Epidermal melanocyte (primary cell): Measurements from ENCODE around the gene GK2.

Experiments used
- DNase-seq: peaks from one replicate; pipeline ENCODE4 v3.0.0; 2011; ENCODE audit warnings: low spot score; ENCODE audit not compliant: insufficient read length

The GK2 gene

GRCh38 chr4:79390890-79391289 lies 17.1 kb downstream of the GK2 start:
- DNase-seq, result no peak

GRCh38 chr4:79385641-79386040 lies 22.4 kb downstream of the GK2 start:
- no peak for DNase-seq

- DNase-seq, result no peak
Measured at GRCh38 chr4:79381161-79381560, 26.9 kb downstream of the GK2 start.

- DNase-seq, result no peak
Measured at GRCh38 chr4:79370026-79370425, 38.0 kb downstream of the GK2 start.

GRCh38 chr4:79367096-79367495 lies 40.9 kb downstream of the GK2 start:
- no peak for DNase-seq

- no peak for DNase-seq
Measured at GRCh38 chr4:79366422-79366821, 41.6 kb downstream of the GK2 start.

GRCh38 chr4:79364061-79364460 lies 44.0 kb downstream of the GK2 start:
- no peak for DNase-seq

- no peak for DNase-seq
Measured at GRCh38 chr4:79362626-79363025, 45.4 kb downstream of the GK2 start.

GRCh38 chr4:79360006-79360405 lies 48.0 kb downstream of the GK2 start:
- no peak for DNase-seq

GRCh38 chr4:79358438-79358837 lies 49.6 kb downstream of the GK2 start:
- DNase-seq, result no peak

GRCh38 chr4:79357365-79357764 lies 50.7 kb downstream of the GK2 start:
- no peak for DNase-seq
